HEK293 (cell line): Measurements from ENCODE around the gene AMY2B.
"Not testable (repeated sequence)": the region's sequence is repeated elsewhere in the genome, so short reads cannot be mapped to it uniquely, and the experiment has no call there.

ENCODE experiments used
- CTCF ChIA-PET: fragments of 350-600 bp; formaldehyde crosslinking; extraction: SDS; loops from one replicate; lab custom pipeline; 2021; ENCODE audit warnings: antibody characterized with exemption; lab: Yijun Ruan, JAX
- POLR2A ChIA-PET: fragments of 300-600 bp; formaldehyde crosslinking; extraction: SDS; loops from one replicate; lab custom pipeline; 2020; ENCODE audit warnings: antibody characterized with exemption, inconsistent platforms; lab: Yijun Ruan, JAX
- H3K27ac ChIP-seq: fragments of 200-500 bp; sonication (Bioruptor generic); 2 replicates; pipeline ENCODE4 v1.5.1; 2014; ENCODE audit warnings: low read depth, low read length, control low read depth, inconsistent platforms; ENCODE audit errors: extremely low read depth
- H3K36me3 ChIP-seq, 2 experiments: fragments of 200-500 bp in 1 of 2; sonication (Bioruptor generic) in 1 of 2; 1 replicate in 1 of 2; 2 replicates in 1 of 2; pipeline ENCODE4 v1.5.1; 2014 to 2017; ENCODE audit warnings: inconsistent platforms in 2 of 2, low read length in 2 of 2; ENCODE audit not compliant: control insufficient read depth in 2 of 2, insufficient read depth in 1 of 2
- H3K4me1 ChIP-seq: fragments of 200-500 bp; sonication (Bioruptor generic); 2 replicates; pipeline ENCODE4 v1.5.1; 2014; ENCODE audit warnings: mild to moderate bottlenecking, low read length, inconsistent platforms; ENCODE audit not compliant: control insufficient read depth, insufficient read depth
- H3K4me3 ChIP-seq: 2 replicates; pipeline ENCODE4 v1.5.1; 2011; ENCODE audit warnings: low read depth, mild to moderate bottlenecking, control low read depth, low read length, moderate library complexity
- H3K9me3 ChIP-seq: fragments of 200-500 bp; sonication (Bioruptor generic); 2 replicates; pipeline ENCODE4 v1.5.1; 2014; ENCODE audit warnings: low read depth, low read length, inconsistent platforms; ENCODE audit not compliant: control insufficient read depth, insufficient read depth
- GLIS2 ChIP-seq: fragments of 450-650 bp; formaldehyde crosslinking; IDR thresholded peaks from 2 replicates; pipeline ENCODE4 v1.5.1; 2016; ENCODE audit warnings: missing biosample characterization, missing genetic modification characterization
- KLF1 ChIP-seq: fragments of 450-650 bp; formaldehyde crosslinking; IDR thresholded peaks from 2 replicates; pipeline ENCODE4 v1.5.1; 2016; ENCODE audit warnings: missing biosample characterization, missing genetic modification characterization
- MEIS1 ChIP-seq: sonication (generic); formaldehyde crosslinking; IDR thresholded peaks from 2 replicates; pipeline ENCODE4 v1.8.1; 2022; ENCODE audit warnings: missing genetic modification reagents, mild to moderate bottlenecking, borderline replicate concordance
- SCRT1 ChIP-seq: fragments of 450-650 bp; formaldehyde crosslinking; IDR thresholded peaks from 2 replicates; pipeline ENCODE4 v1.5.1; 2016; ENCODE audit warnings: missing biosample characterization, missing genetic modification characterization, borderline replicate concordance
- YY2 ChIP-seq: fragments of 450-650 bp; formaldehyde crosslinking; IDR thresholded peaks from 2 replicates; pipeline ENCODE4 v1.5.1; 2016; ENCODE audit warnings: missing biosample characterization, missing genetic modification characterization
- ZBTB44 ChIP-seq: fragments of 450-650 bp; IDR thresholded peaks from 2 replicates; pipeline ENCODE4 v1.5.1; 2018; ENCODE audit warnings: missing biosample characterization, mild to moderate bottlenecking, missing genetic modification characterization
- ZNF121 ChIP-seq: fragments of 450-650 bp; formaldehyde crosslinking; IDR thresholded peaks from 2 replicates; pipeline ENCODE4 v1.5.1; 2016; ENCODE audit warnings: missing biosample characterization, missing genetic modification characterization
- ZNF202 ChIP-seq: fragments of 450-650 bp; formaldehyde crosslinking; IDR thresholded peaks from 2 replicates; pipeline ENCODE4 v1.5.1; 2016; ENCODE audit warnings: missing biosample characterization, missing genetic modification characterization, borderline replicate concordance
- ZNF280C ChIP-seq: fragments of 450-650 bp; formaldehyde crosslinking; IDR thresholded peaks from 2 replicates; pipeline ENCODE4 v1.5.1; 2016; ENCODE audit warnings: missing biosample characterization, missing genetic modification characterization
- ZNF311 ChIP-seq: fragments of 450-650 bp; formaldehyde crosslinking; IDR thresholded peaks from 2 replicates; pipeline ENCODE4 v1.5.1; 2017; ENCODE audit warnings: missing biosample characterization, missing genetic modification characterization, borderline replicate concordance
- ZNF366 ChIP-seq: fragments of 450-650 bp; formaldehyde crosslinking; conservative IDR thresholded peaks from 2 replicates; pipeline ENCODE4 v1.5.1; 2016; ENCODE audit warnings: missing biosample characterization, missing genetic modification characterization
- ZNF391 ChIP-seq: fragments of 450-650 bp; formaldehyde crosslinking; IDR thresholded peaks from 2 replicates; pipeline ENCODE4 v1.5.1; 2016; ENCODE audit warnings: low read depth, missing biosample characterization, missing genetic modification characterization, borderline replicate concordance
- ZNF501 ChIP-seq: fragments of 450-650 bp; formaldehyde crosslinking; IDR thresholded peaks from 2 replicates; pipeline ENCODE4 v1.5.1; 2016; ENCODE audit warnings: missing biosample characterization, missing genetic modification characterization
- ZNF521 ChIP-seq: fragments of 450-650 bp; formaldehyde crosslinking; IDR thresholded peaks from 2 replicates; pipeline ENCODE4 v1.5.1; 2017; ENCODE audit warnings: missing biosample characterization, mild to moderate bottlenecking, missing genetic modification characterization
- ZNF561 ChIP-seq: fragments of 450-650 bp; IDR thresholded peaks from 2 replicates; pipeline ENCODE4 v1.5.1; 2018; ENCODE audit warnings: missing biosample characterization, missing genetic modification characterization, borderline replicate concordance
- ZNF747 ChIP-seq: fragments of 450-650 bp; formaldehyde crosslinking; IDR thresholded peaks from 2 replicates; pipeline ENCODE4 v1.5.1; 2016; ENCODE audit warnings: missing biosample characterization, missing genetic modification characterization
- ZNF785 ChIP-seq: fragments of 450-650 bp; formaldehyde crosslinking; IDR thresholded peaks from 2 replicates; pipeline ENCODE4 v1.5.1; 2016; ENCODE audit warnings: missing biosample characterization, missing genetic modification characterization
- ZSCAN30 ChIP-seq: fragments of 450-650 bp; IDR thresholded peaks from 2 replicates; pipeline ENCODE4 v1.5.1; 2018; ENCODE audit warnings: missing biosample characterization, mild to moderate bottlenecking, missing genetic modification characterization, moderate library complexity
- TF ChIP-seq, protein P1 (sequence below): fragments of 450-650 bp; formaldehyde crosslinking; IDR thresholded peaks from 2 replicates; pipeline ENCODE4 v1.5.1; 2016; ENCODE audit warnings: missing biosample characterization, missing genetic modification characterization, borderline replicate concordance
- TF ChIP-seq, protein P2 (sequence below): fragments of 450-650 bp; formaldehyde crosslinking; IDR thresholded peaks from 2 replicates; pipeline ENCODE4 v1.5.1; 2017; ENCODE audit warnings: missing biosample characterization, missing genetic modification characterization

The AMY2B gene

GRCh38 chr1:103546496-103546895 lies 24.9 kb upstream of the AMY2B start:
- H3K9me3 ChIP-seq: no peaks in the 10 kb centered on the region
- ChIA-PET CTCF (no interaction called here), POLR2A (no interaction called here)
- no peak for TF ChIP-seq ZNF747 (tag by site-specific recombination)
- no peak for TF ChIP-seq KLF1 (tag by site-specific recombination)
- no peak for TF ChIP-seq ZNF391 (tag by site-specific recombination)
- TF ChIP-seq ZNF311 (tag by site-specific recombination): no peak
- TF ChIP-seq GLIS2 (tag by site-specific recombination): no peak
- no peak for TF ChIP-seq ZSCAN30 (tag by site-specific recombination)
- TF ChIP-seq ZNF785 (tag by site-specific recombination): no peak
- TF ChIP-seq ZNF366 (tag by site-specific recombination): no peak
- no peak for TF ChIP-seq SCRT1 (tag by site-specific recombination)
- TF ChIP-seq YY2 (tag by site-specific recombination): no peak
- TF ChIP-seq MEIS1 (CRISPR knock-in tag): no peak
- TF ChIP-seq, protein P1, sequence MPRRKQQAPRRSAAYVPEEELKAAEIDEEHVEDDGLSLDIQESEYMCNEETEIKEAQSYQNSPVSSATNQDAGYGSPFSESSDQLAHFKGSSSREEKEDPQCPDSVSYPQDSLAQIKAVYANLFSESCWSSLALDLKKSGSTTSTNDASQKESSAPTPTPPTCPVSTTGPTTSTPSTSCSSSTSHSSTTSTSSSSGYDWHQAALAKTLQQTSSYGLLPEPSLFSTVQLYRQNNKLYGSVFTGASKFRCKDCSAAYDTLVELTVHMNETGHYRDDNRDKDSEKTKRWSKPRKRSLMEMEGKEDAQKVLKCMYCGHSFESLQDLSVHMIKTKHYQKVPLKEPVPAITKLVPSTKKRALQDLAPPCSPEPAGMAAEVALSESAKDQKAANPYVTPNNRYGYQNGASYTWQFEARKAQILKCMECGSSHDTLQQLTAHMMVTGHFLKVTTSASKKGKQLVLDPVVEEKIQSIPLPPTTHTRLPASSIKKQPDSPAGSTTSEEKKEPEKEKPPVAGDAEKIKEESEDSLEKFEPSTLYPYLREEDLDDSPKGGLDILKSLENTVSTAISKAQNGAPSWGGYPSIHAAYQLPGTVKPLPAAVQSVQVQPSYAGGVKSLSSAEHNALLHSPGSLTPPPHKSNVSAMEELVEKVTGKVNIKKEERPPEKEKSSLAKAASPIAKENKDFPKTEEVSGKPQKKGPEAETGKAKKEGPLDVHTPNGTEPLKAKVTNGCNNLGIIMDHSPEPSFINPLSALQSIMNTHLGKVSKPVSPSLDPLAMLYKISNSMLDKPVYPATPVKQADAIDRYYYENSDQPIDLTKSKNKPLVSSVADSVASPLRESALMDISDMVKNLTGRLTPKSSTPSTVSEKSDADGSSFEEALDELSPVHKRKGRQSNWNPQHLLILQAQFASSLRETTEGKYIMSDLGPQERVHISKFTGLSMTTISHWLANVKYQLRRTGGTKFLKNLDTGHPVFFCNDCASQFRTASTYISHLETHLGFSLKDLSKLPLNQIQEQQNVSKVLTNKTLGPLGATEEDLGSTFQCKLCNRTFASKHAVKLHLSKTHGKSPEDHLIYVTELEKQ (tag by site-specific recombination): no peak
- no peak for TF ChIP-seq ZNF561 (tag by site-specific recombination)
- no peak for TF ChIP-seq ZBTB44 (tag by site-specific recombination)
- no peak overlapping the region for H3K27ac ChIP-seq
- no peaks in the 10 kb centered on the region for H3K4me1 ChIP-seq
- peaks cover 37 to 77% of the 10 kb centered on the region in 2 experiments for H3K36me3 ChIP-seq
- no peak overlapping the region for H3K4me3 ChIP-seq

- no peak for TF ChIP-seq ZNF121 (tag by site-specific recombination)
- TF ChIP-seq ZNF501 (tag by site-specific recombination): no peak
- no peak overlapping the region for H3K4me3 ChIP-seq
- CTCF ChIA-PET: interaction anchor here (0.7 kb wide), 1 partner anchor 11 kb away, joined by 3 read pairs; no protein-coding TSS in a partner anchor
- POLR2A ChIA-PET: no interaction called here
- H3K9me3 ChIP-seq: no peaks in the 10 kb centered on the region
- no peak overlapping the region for H3K27ac ChIP-seq
- H3K36me3 ChIP-seq: peaks cover 44 to 74% of the 10 kb centered on the region in 2 experiments
- no peaks in the 10 kb centered on the region for H3K4me1 ChIP-seq
Measured at GRCh38 chr1:103547840-103548239, 23.5 kb upstream of the AMY2B start.

DNA sequence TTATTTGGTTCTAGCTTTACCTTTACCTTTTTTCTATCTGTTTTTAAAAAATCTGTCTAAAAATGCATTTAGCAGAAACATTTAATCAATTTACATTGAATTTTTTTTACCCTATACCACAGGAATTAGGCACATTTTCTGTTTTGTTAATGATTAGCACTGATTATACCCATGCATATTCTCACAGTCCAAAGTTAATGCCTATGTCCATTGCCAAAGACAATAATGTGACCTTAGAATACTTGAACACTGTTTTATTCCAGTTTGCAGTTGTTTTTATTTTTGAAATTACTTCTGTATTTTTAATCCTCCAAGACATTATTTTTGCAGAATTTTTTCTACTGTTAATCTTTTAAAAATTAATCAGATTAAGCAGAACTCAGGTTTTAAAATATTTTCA lies 11.0 kb upstream of the AMY2B start:
- H3K4me1 ChIP-seq: no peaks in the 10 kb centered on the region
- ChIA-PET CTCF (no interaction called here), POLR2A (no interaction called here)
- TF ChIP-seq ZNF521 (no peak), ZNF202 (tag by site-specific recombination) (no peak), ZNF280C (tag by site-specific recombination) (no peak)
- TF ChIP-seq, protein P2, sequence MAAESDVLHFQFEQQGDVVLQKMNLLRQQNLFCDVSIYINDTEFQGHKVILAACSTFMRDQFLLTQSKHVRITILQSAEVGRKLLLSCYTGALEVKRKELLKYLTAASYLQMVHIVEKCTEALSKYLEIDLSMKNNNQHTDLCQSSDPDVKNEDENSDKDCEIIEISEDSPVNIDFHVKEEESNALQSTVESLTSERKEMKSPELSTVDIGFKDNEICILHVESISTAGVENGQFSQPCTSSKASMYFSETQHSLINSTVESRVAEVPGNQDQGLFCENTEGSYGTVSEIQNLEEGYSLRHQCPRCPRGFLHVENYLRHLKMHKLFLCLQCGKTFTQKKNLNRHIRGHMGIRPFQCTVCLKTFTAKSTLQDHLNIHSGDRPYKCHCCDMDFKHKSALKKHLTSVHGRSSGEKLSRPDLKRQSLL (tag by site-specific recombination): no peak
- no peak overlapping the region for H3K4me3 ChIP-seq
- no peak overlapping the region for H3K27ac ChIP-seq
- no peaks in the 10 kb centered on the region for H3K9me3 ChIP-seq
- H3K36me3 ChIP-seq: peaks cover 0 to 6% of the 10 kb centered on the region in 2 experiments; a peak in 2 of 3 replicates

DNA sequence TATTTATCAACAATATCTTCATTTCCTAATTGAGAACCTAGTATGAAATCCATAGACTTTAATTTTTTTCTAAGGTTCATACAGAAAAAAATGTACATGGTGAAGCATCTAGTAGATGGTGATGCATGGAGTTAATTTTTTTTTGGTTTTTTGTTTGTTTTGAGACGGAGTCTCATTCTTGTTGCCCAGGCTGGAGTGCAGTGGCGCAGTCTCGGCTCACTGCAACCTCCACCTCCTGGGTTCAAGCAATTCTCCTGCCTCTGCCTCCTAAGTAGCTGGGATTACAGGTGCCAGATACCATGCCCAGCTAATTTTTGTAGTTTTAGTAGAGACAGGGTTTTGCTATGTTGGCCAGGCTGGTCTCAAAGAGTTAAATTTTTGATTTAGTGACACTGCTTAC lies 10.3 kb upstream of the AMY2B start:
- H3K27ac ChIP-seq, CTCF ChIA-PET: not testable (repeated sequence)

More for the DNA sequence above, 10.3 kb upstream of the AMY2B start:
- POLR2A ChIA-PET, H3K9me3 ChIP-seq, H3K4me3 ChIP-seq, H3K36me3 ChIP-seq, H3K4me1 ChIP-seq: not testable (repeated sequence)
